Right lobe of liver (tissue), 4 donors: ENCODE data around the gene PRB4.

Experiments
- POLR2A ChIP-seq: fragments of 450-650 bp; IDR thresholded peaks from one replicate; pipeline ENCODE4 v1.6.1; 2017; ENCODE audit warnings: antibody characterized with exemption, mild to moderate bottlenecking
- TF ChIP-seq, protein P1 (sequence below), 4 donors: fragments of 200-600 bp in 3 of 4; fragments of 450-650 bp in 1 of 4; IDR thresholded peaks; one replicate each; pipeline versions ENCODE4 v1.5.1 to v1.8.0; 2016 to 2022; ENCODE audit warnings: antibody characterized with exemption in 4 of 4, mild to moderate bottlenecking in 2 of 4
- donor health status: DM: no; HTN: no; CAD: no.
- donor health status: DM: no; HTN: no; CAD: no.
- donor health status: DM: no; HTN: yes; CAD: no.

DNA sequence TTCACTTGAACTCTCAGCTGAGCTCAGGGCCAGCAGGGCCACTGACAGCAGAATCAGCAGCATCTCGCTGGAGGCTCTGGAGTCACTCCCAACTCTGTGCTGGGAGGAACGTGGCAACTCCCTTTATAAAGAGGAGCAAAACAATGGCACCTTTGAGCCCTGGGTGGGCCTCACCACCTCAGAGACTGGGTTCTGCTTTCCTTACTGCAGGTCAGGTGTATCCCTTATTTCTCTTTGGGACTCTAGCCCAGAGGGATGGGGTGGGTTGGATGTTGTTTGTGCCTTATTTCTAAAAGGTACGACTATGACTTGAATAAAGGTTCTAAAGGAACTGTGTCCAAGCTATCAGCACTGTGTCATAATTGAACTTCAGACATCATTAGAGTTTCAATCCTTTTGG lies at the start of gene PRB4:
- TF ChIP-seq, protein P1, sequence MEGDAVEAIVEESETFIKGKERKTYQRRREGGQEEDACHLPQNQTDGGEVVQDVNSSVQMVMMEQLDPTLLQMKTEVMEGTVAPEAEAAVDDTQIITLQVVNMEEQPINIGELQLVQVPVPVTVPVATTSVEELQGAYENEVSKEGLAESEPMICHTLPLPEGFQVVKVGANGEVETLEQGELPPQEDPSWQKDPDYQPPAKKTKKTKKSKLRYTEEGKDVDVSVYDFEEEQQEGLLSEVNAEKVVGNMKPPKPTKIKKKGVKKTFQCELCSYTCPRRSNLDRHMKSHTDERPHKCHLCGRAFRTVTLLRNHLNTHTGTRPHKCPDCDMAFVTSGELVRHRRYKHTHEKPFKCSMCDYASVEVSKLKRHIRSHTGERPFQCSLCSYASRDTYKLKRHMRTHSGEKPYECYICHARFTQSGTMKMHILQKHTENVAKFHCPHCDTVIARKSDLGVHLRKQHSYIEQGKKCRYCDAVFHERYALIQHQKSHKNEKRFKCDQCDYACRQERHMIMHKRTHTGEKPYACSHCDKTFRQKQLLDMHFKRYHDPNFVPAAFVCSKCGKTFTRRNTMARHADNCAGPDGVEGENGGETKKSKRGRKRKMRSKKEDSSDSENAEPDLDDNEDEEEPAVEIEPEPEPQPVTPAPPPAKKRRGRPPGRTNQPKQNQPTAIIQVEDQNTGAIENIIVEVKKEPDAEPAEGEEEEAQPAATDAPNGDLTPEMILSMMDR (IDR thresholded peaks at IDR 0.05) = no peak
- no peak for TF ChIP-seq POLR2A
